ENCODE results near the gene EXOC2. TPM values are rescaled to one million over a fixed set of nuclear protein-coding genes. Genes with fewer than 3 reads are reported as not detected.

The EXOC2 gene
- polyA plus RNA-seq, 1 donor (not counting 4 experiments of a cell fraction or from before 2014, with no cell fraction given): 28.4 TPM

- H3K4me3 ChIP-seq (ENCODE audit: control insufficient read depth in 2 of 3, extremely low read depth in 1 of 3, insufficient read depth in 2 of 3, low read depth in 1 of 3, low read length in 3 of 3): no peak overlapping the region
- H2AFZ ChIP-seq (ENCODE audit: control insufficient read depth, low read length): no peak overlapping the region
- no peaks in the 10 kb centered on the region for H3K9me3 ChIP-seq (ENCODE audit: control insufficient read depth, low read depth, low read length)
- no peaks in the 10 kb centered on the region for H3K79me2 ChIP-seq (ENCODE audit: control insufficient read depth, insufficient read depth, low read length)
- no peak overlapping the region for H3K27ac ChIP-seq (ENCODE audit: control insufficient read depth, insufficient read depth, low read length)
- dilution Hi-C loops (cut with MboI; ENCODE audit: extremely low pct_ligation_motif_present, low sequenced_read_pairs): no loop called here
- H3K4me2 ChIP-seq (ENCODE audit: control insufficient read depth, extremely low read depth, insufficient read depth, low read depth, low read length): no peak overlapping the region
- no peaks in the 10 kb centered on the region for H4K20me1 ChIP-seq (ENCODE audit: control insufficient read depth, extremely low read depth, insufficient read depth, low read length)
- H3K9me1 ChIP-seq (ENCODE audit: control insufficient read depth, extremely low read depth, insufficient read depth, low read length): no peaks in the 10 kb centered on the region
- no peak overlapping the region for H3K9ac ChIP-seq (ENCODE audit: control insufficient read depth, extremely low read depth, insufficient read depth, low read length)
- DNase-seq (ENCODE audit: low read depth, low spot score) (no peak), FAIRE-seq (no peak)
- H3K4me1 ChIP-seq (ENCODE audit: control insufficient read depth, extremely low read depth, insufficient read depth, low read length): no peaks in the 10 kb centered on the region
- no peak for TF ChIP-seq EZH2 (IDR thresholded peaks at IDR 0.05; ENCODE audit: low read length)
- TF ChIP-seq, protein P1, sequence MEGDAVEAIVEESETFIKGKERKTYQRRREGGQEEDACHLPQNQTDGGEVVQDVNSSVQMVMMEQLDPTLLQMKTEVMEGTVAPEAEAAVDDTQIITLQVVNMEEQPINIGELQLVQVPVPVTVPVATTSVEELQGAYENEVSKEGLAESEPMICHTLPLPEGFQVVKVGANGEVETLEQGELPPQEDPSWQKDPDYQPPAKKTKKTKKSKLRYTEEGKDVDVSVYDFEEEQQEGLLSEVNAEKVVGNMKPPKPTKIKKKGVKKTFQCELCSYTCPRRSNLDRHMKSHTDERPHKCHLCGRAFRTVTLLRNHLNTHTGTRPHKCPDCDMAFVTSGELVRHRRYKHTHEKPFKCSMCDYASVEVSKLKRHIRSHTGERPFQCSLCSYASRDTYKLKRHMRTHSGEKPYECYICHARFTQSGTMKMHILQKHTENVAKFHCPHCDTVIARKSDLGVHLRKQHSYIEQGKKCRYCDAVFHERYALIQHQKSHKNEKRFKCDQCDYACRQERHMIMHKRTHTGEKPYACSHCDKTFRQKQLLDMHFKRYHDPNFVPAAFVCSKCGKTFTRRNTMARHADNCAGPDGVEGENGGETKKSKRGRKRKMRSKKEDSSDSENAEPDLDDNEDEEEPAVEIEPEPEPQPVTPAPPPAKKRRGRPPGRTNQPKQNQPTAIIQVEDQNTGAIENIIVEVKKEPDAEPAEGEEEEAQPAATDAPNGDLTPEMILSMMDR (optimal IDR thresholded peaks at IDR 0.05 in 1 of 3, IDR thresholded peaks at IDR 0.05 in 1 of 3, conservative IDR thresholded peaks at IDR 0.05 in 1 of 3; ENCODE audit: extremely low read depth in 1 of 3, insufficient read depth in 2 of 3, low read length in 3 of 3): no peak
- H3K27me3 ChIP-seq (ENCODE audit: control insufficient read depth, extremely low read depth, insufficient read depth, low read length): peaks cover 30% of the 10 kb centered on the region
- no peaks in the 10 kb centered on the region for H3K36me3 ChIP-seq (ENCODE audit: control insufficient read depth in 2 of 2, extremely low read depth in 1 of 2, insufficient read depth in 2 of 2, low read length in 2 of 2)
Measured at GRCh38 chr6:727856-728255, 34.9 kb upstream of the EXOC2 start.

GRCh38 chr6:723540-723939, 30.6 kb upstream of the EXOC2 start:
- H3K9ac ChIP-seq (ENCODE audit: control insufficient read depth, extremely low read depth, insufficient read depth, low read length): no peak overlapping the region
- no peak overlapping the region for H2AFZ ChIP-seq (ENCODE audit: control insufficient read depth, low read length)
- H3K36me3 ChIP-seq (ENCODE audit: control insufficient read depth in 2 of 2, extremely low read depth in 1 of 2, insufficient read depth in 2 of 2, low read length in 2 of 2): no peaks in the 10 kb centered on the region
- DNase-seq (ENCODE audit: low read depth, low spot score) (no peak), FAIRE-seq (no peak)
- no peaks in the 10 kb centered on the region for H3K9me1 ChIP-seq (ENCODE audit: control insufficient read depth, extremely low read depth, insufficient read depth, low read length)
- H3K79me2 ChIP-seq (ENCODE audit: control insufficient read depth, insufficient read depth, low read length): no peaks in the 10 kb centered on the region
- H3K9me3 ChIP-seq (ENCODE audit: control insufficient read depth, low read depth, low read length): no peaks in the 10 kb centered on the region
- TF ChIP-seq, protein P1 (optimal IDR thresholded peaks at IDR 0.05 in 1 of 3, IDR thresholded peaks at IDR 0.05 in 1 of 3, conservative IDR thresholded peaks at IDR 0.05 in 1 of 3; ENCODE audit: extremely low read depth in 1 of 3, insufficient read depth in 2 of 3, low read length in 3 of 3): peak in 1 of 3 experiments; percentile 7
- no peak for TF ChIP-seq EZH2 (IDR thresholded peaks at IDR 0.05; ENCODE audit: low read length)
- H3K4me3 ChIP-seq (ENCODE audit: control insufficient read depth in 2 of 3, extremely low read depth in 1 of 3, insufficient read depth in 2 of 3, low read depth in 1 of 3, low read length in 3 of 3): no peak overlapping the region
- dilution Hi-C loops (cut with MboI; ENCODE audit: extremely low pct_ligation_motif_present, low sequenced_read_pairs): no loop called here
- H3K27me3 ChIP-seq (ENCODE audit: control insufficient read depth, extremely low read depth, insufficient read depth, low read length): peaks cover 7% of the 10 kb centered on the region
- H4K20me1 ChIP-seq (ENCODE audit: control insufficient read depth, extremely low read depth, insufficient read depth, low read length): no peaks in the 10 kb centered on the region
- no peaks in the 10 kb centered on the region for H3K4me1 ChIP-seq (ENCODE audit: control insufficient read depth, extremely low read depth, insufficient read depth, low read length)
- no peak overlapping the region for H3K4me2 ChIP-seq (ENCODE audit: control insufficient read depth, extremely low read depth, insufficient read depth, low read depth, low read length)
- no peak overlapping the region for H3K27ac ChIP-seq (ENCODE audit: control insufficient read depth, insufficient read depth, low read length)

Measured in keratinocyte (primary cell).